HCT116 (cell line): ENCODE data around the gene GRAMD2A. TPM values are rescaled to one million over a fixed set of nuclear protein-coding genes. Genes with fewer than 3 reads are reported as not detected.
A peak's percentile ranks its signal among the peaks of the same experiment; 100 is the strongest.

Experiments used
- ATAC-seq: fragments of 200-7000 bp; cut with Tn5 transposase; 2 replicates; pipeline ENCODE4 v1.9.1; 2020; ENCODE audit warnings: mild to moderate bottlenecking, moderate library complexity
- BruUV-seq: library from RNA; stranded (reverse); fragments of 400-500 nt; replicated peaks from 2 replicates; lab custom pipeline; 2021; lab: Mats Ljungman, UMichigan
- CTCF ChIA-PET: fragments of 300-600 bp; sonication (Branson Sonifier 250); formaldehyde crosslinking; loops from one replicate; lab custom pipeline; 2021; ENCODE audit warnings: antibody characterized with exemption; lab: Charles Lee
- POLR2A ChIA-PET: fragments of 300-600, 350-600 bp; sonication (Branson Sonifier 250); formaldehyde crosslinking; loops from one replicate; lab custom pipeline; 2021; ENCODE audit warnings: antibody characterized with exemption; lab: Charles Lee
- RAD21 ChIA-PET, 2 experiments: fragments of 300-600 bp; sonication (Branson Sonifier 250); formaldehyde crosslinking; loops; one replicate each; lab custom pipeline; 2023; ENCODE audit warnings: low total read pairs in 2 of 2; ENCODE audit not compliant: uncharacterized antibody in 2 of 2, unreplicated experiment in 2 of 2, low non-redundant PET in 1 of 2; lab: Charles Lee
- DNase-seq: peaks from one replicate; pipeline ENCODE4 v3.0.0-alpha.2; 2010; ENCODE audit warnings: low read depth, low spot score
- H2AFZ ChIP-seq: fragments of 200-600 bp; shearing (Covaris generic), sonication (generic); 2 replicates; pipeline ENCODE4 v1.6.1; 2017; ENCODE audit warnings: low read depth, mixed run types, mixed read lengths, antibody characterized with exemption, low read length; ENCODE audit not compliant: poor library complexity, severe bottlenecking
- H3K27ac ChIP-seq: 2 replicates; pipeline ENCODE4 v1.5.1; 2012; ENCODE audit warnings: low read depth, low read length
- H3K27me3 ChIP-seq: fragments of 200-600 bp; sonication (generic); 2 replicates; pipeline ENCODE4 v1.6.1; 2016; ENCODE audit warnings: mixed run types, low read length, mixed read lengths; ENCODE audit not compliant: insufficient read depth
- H3K36me3 ChIP-seq, 2 experiments: fragments of 200-500 bp in 1 of 2; fragments of 200-600 bp in 1 of 2; sonication (Bioruptor generic) in 1 of 2; sonication (generic) in 1 of 2; 2 replicates each; pipeline versions ENCODE4 v1.5.1 to v1.6.1; 2014 to 2016; ENCODE audit warnings: low read length in 2 of 2, inconsistent platforms in 1 of 2, mixed read lengths in 1 of 2, mixed run types in 1 of 2; ENCODE audit not compliant: insufficient read depth in 2 of 2, control insufficient read depth in 1 of 2
- H3K4me1 ChIP-seq, 2 experiments: fragments of 200-600 bp in 1 of 2; sonication (generic) in 1 of 2; 2 replicates each; pipeline versions ENCODE4 v1.5.1 to v1.6.1; 2012 to 2017; ENCODE audit warnings: low read length in 2 of 2, inconsistent platforms in 1 of 2, mild to moderate bottlenecking in 1 of 2, mixed read lengths in 1 of 2, mixed run types in 1 of 2, moderate library complexity in 1 of 2; ENCODE audit not compliant: insufficient read depth in 2 of 2, control insufficient read depth in 1 of 2
- H3K4me2 ChIP-seq: fragments of 200-600 bp; sonication (generic); 2 replicates; pipeline ENCODE4 v1.6.1; 2017; ENCODE audit warnings: mixed run types, low read length, mixed read lengths
- H3K4me3 ChIP-seq, 2 experiments: fragments of 200-600 bp in 1 of 2; sonication (generic) in 1 of 2; replicated peaks in 1 of 2; 2 replicates each; pipeline ENCODE4 v1.5.1; 2011 to 2016; ENCODE audit warnings: low read length in 2 of 2, control low read depth in 1 of 2, low read depth in 1 of 2, mild to moderate bottlenecking in 1 of 2, mixed read lengths in 1 of 2, mixed run types in 1 of 2
- H3K79me2 ChIP-seq: fragments of 200-600 bp; sonication (generic); 2 replicates; pipeline ENCODE4 v1.6.1; 2017; ENCODE audit warnings: mild to moderate bottlenecking, mixed run types, low read length, moderate library complexity, mixed read lengths; ENCODE audit not compliant: insufficient read depth
- H3K9ac ChIP-seq: fragments of 200-600 bp; sonication (generic); 2 replicates; pipeline ENCODE4 v1.6.1; 2016; ENCODE audit warnings: low read length, mixed read lengths
- H3K9me2 ChIP-seq: fragments of 200-600 bp; sonication (generic), shearing (Covaris generic); 2 replicates; pipeline ENCODE4 v1.6.1; 2017; ENCODE audit warnings: mixed run types, mild to moderate bottlenecking, moderate library complexity; ENCODE audit not compliant: insufficient read depth
- H3K9me3 ChIP-seq, 2 experiments: fragments of 200-500 bp in 1 of 2; fragments of 200-600 bp in 1 of 2; sonication (Bioruptor generic) in 1 of 2; sonication (generic) in 1 of 2; 2 replicates each; pipeline ENCODE4 v1.6.1; 2014 to 2017; ENCODE audit warnings: low read length in 2 of 2, mixed read lengths in 2 of 2, inconsistent platforms in 1 of 2, low read depth in 1 of 2, mild to moderate bottlenecking in 1 of 2, mixed run types in 1 of 2, moderate library complexity in 1 of 2; ENCODE audit not compliant: control insufficient read depth in 1 of 2, insufficient read depth in 1 of 2
- H4K20me1 ChIP-seq: fragments of 200-600 bp; sonication (generic), shearing (Covaris generic); 2 replicates; pipeline ENCODE4 v1.6.1; 2017; ENCODE audit warnings: mixed run types, mild to moderate bottlenecking, moderate library complexity; ENCODE audit not compliant: insufficient read depth
- ATF3 ChIP-seq: IDR thresholded peaks from 2 replicates; pipeline ENCODE4 v1.6.1; 2012
- CEBPB ChIP-seq: IDR thresholded peaks from 2 replicates; pipeline ENCODE4 v1.6.1; 2012; ENCODE audit warnings: low read depth
- CTCF ChIP-seq, 3 experiments: fragments of 200-600 bp in 1 of 3; sonication (generic) in 1 of 3; IDR thresholded peaks in 2 of 3; conservative IDR thresholded peaks in 1 of 3; 2 replicates each; pipeline ENCODE4 v1.5.1; 2012 to 2017; ENCODE audit warnings: low read depth in 2 of 3, low read length in 2 of 3, antibody characterized with exemption in 1 of 3, borderline replicate concordance in 1 of 3, control low read depth in 1 of 3, mild to moderate bottlenecking in 1 of 3, mixed read lengths in 1 of 3, mixed run types in 1 of 3, moderate library complexity in 1 of 3; ENCODE audit not compliant: insufficient read depth in 1 of 3
- POLR2A ChIP-seq: IDR thresholded peaks from 2 replicates; pipeline ENCODE4 v1.7.0; 2011; ENCODE audit warnings: borderline replicate concordance; ENCODE audit not compliant: insufficient read depth, insufficient read length; ENCODE audit errors: extremely low read depth
- POLR2AphosphoS5 ChIP-seq: IDR thresholded peaks from 2 replicates; pipeline ENCODE4 v1.6.1; 2011; ENCODE audit warnings: mild to moderate bottlenecking, low read depth, low read length, moderate library complexity
- REST ChIP-seq: IDR thresholded peaks from 2 replicates; pipeline ENCODE4 v1.6.1; 2012; ENCODE audit warnings: low read depth
- ZFX ChIP-seq: fragments of 450-650 bp; IDR thresholded peaks from 2 replicates; pipeline ENCODE4 v1.6.1; 2017
- intact Hi-C: fragments of 100-400 bp; cut with micrococcal nuclease; formaldehyde crosslinking; loops from 2 replicates; pipeline ENCODE4 v1.10.0; 2022
- total RNA-seq: library from RNA; stranded (reverse); gene quantifications from one replicate; pipeline ENCODE4 v1.2.1, GENCODE V29; 2021; ENCODE audit not compliant: unreplicated experiment

The GRAMD2A gene
- total RNA-seq, 1 experiment from 2014 or later, result 8.0 TPM

GRCh38 chr15:72229947-72230196 is 32.3 kb upstream of the GRAMD2A start:
- Histone ChIP-seq H3K4me1 (peaks cover 47 to 61% of the 10 kb centered on the region in 2 experiments), H3K9me3 (no peaks in the 10 kb centered on the region), H3K27me3 (no peaks in the 10 kb centered on the region), H3K9me2 (no peaks in the 10 kb centered on the region), H3K4me2 (peak overlapping the region; percentile 99), H3K9ac (peak overlapping the region; percentile 94), H4K20me1 (peaks cover 32% of the 10 kb centered on the region; the same call in 1 of the 2 replicates), H3K36me3 (peaks cover 0 to 20% of the 10 kb centered on the region in 2 experiments; a peak in 3 of 4 replicates), H3K79me2 (peaks cover 71% of the 10 kb centered on the region), H3K4me3 (peak overlapping the region; percentile 82 to 94), H3K27ac (peak overlapping the region; percentile 92), H2AFZ (no peak overlapping the region)
- DNase-seq, result no peak
- no TSS peak for BruUV-seq
- no peak for ATAC-seq
- intact Hi-C loops, result loop anchor here (10.0 kb wide), 2 partner anchors 245 to 935 kb away; partner anchors contain the start of gene ARIH1
- POLR2A ChIA-PET, result interaction anchor here (0.7 to 1.5 kb wide), 5 partner anchors 9 to 1944 kb away, joined by 3 to 7 read pairs (median 4); no protein-coding TSS in a partner anchor
- CTCF ChIA-PET, result no interaction called here
- TF ChIP-seq POLR2A, result no peak
- TF ChIP-seq ZFX, result peak; percentile 79
- RAD21 ChIA-PET, result no interaction called here

- Histone ChIP-seq H4K20me1 (peaks cover 33% of the 10 kb centered on the region; the same call in 1 of the 2 replicates), H3K36me3 (peaks cover 1 to 23% of the 10 kb centered on the region in 2 experiments; a peak in 3 of 4 replicates), H3K27me3 (no peaks in the 10 kb centered on the region), H3K9me3 (no peaks in the 10 kb centered on the region), H3K9me2 (no peaks in the 10 kb centered on the region), H3K4me2 (peak overlapping the region; percentile 99), H3K4me1 (peaks cover 47 to 62% of the 10 kb centered on the region in 2 experiments), H2AFZ (no peak overlapping the region), H3K79me2 (peaks cover 77% of the 10 kb centered on the region), H3K27ac (peak overlapping the region; percentile 92), H3K9ac (peak overlapping the region; percentile 94), H3K4me3 (peak overlapping the region; percentile 82 to 94)
- TF ChIP-seq CTCF (IDR thresholded peaks at IDR 0.05 in 2 of 3, conservative IDR thresholded peaks at IDR 0.05 in 1 of 3; ENCODE audit: borderline replicate concordance in 1 of 3, insufficient read depth in 1 of 3, low read depth in 2 of 3, low read length in 2 of 3), result no peak
- TF ChIP-seq CEBPB, result no peak
- no peak; the same call in none of the 2 replicates for TF ChIP-seq POLR2AphosphoS5
- TF ChIP-seq POLR2A, result no peak
- no peak for TF ChIP-seq REST
- TF ChIP-seq ATF3, result no peak
- ChIA-PET CTCF (no interaction called here), POLR2A (interaction anchor here (0.7 to 3.8 kb wide), 4 partner anchors 9 to 1945 kb away, joined by 3 to 48 read pairs (median 4); no protein-coding TSS in a partner anchor), RAD21 (no interaction called here)
- ATAC-seq (no peak), DNase-seq (no peak)
- intact Hi-C loops, result loop anchor here (10.0 kb wide), 1 partner anchor 935 kb away; no protein-coding TSS in a partner anchor
- BruUV-seq, result TSS peak; percentile 42
Measured at GRCh38 chr15:72229076-72229946, 31.7 kb upstream of the GRAMD2A start.
